Mesenchymal stem cell (in vitro differentiated cells and primary cell): ENCODE results near the gene DUSP8.

Experiments
- DNase-seq: peaks from one replicate; pipeline ENCODE4 v3.0.0-alpha.2; 2013
- H2AFZ ChIP-seq: one replicate; pipeline ENCODE4 v1.6.1; 2013; ENCODE audit warnings: low read depth, mild to moderate bottlenecking, control low read depth, inconsistent platforms, low read length, moderate library complexity
- H2AK5ac ChIP-seq: 2 replicates; pipeline ENCODE4 v1.6.1; 2013; ENCODE audit warnings: low read length, moderate library complexity, mild to moderate bottlenecking, inconsistent platforms; ENCODE audit not compliant: severe bottlenecking
- H2BK120ac ChIP-seq: one replicate; pipeline ENCODE4 v1.6.1; 2013; ENCODE audit warnings: low read depth, mild to moderate bottlenecking, inconsistent platforms, low read length, moderate library complexity
- H2BK12ac ChIP-seq, 2 experiments: one replicate each; pipeline ENCODE4 v1.6.1; 2013; ENCODE audit warnings: inconsistent platforms in 2 of 2, low read length in 2 of 2, mild to moderate bottlenecking in 2 of 2, moderate library complexity in 2 of 2, control low read depth in 1 of 2
- H2BK15ac ChIP-seq: one replicate; pipeline ENCODE4 v1.6.1; 2013; ENCODE audit warnings: mild to moderate bottlenecking, low read depth, inconsistent platforms; ENCODE audit not compliant: poor library complexity, severe bottlenecking
- H2BK5ac ChIP-seq: 2 replicates; pipeline ENCODE4 v1.6.1; 2013; ENCODE audit warnings: low read depth, mild to moderate bottlenecking, low read length, control low read depth, inconsistent platforms; ENCODE audit not compliant: poor library complexity, severe bottlenecking
- H3K14ac ChIP-seq, 2 experiments: one replicate each; pipeline ENCODE4 v1.6.1; 2013; ENCODE audit warnings: inconsistent platforms in 2 of 2, low read length in 2 of 2, control low read depth in 1 of 2, mild to moderate bottlenecking in 1 of 2, moderate library complexity in 1 of 2
- H3K18ac ChIP-seq, 2 experiments: one replicate each; pipeline ENCODE4 v1.6.1; 2013; ENCODE audit warnings: inconsistent platforms in 2 of 2, low read length in 2 of 2, control low read depth in 1 of 2, low read depth in 1 of 2, mild to moderate bottlenecking in 1 of 2
- H3K23ac ChIP-seq, 2 experiments: one replicate each; pipeline ENCODE4 v1.6.1; 2013; ENCODE audit warnings: inconsistent platforms in 2 of 2, low read length in 2 of 2, mild to moderate bottlenecking in 2 of 2, moderate library complexity in 2 of 2, control low read depth in 1 of 2
- H3K27ac ChIP-seq: 2 replicates; pipeline ENCODE4 v1.5.1; 2013; ENCODE audit warnings: mild to moderate bottlenecking, moderate library complexity, low read length, control low read depth, inconsistent platforms; ENCODE audit not compliant: poor library complexity, severe bottlenecking
- H3K27me3 ChIP-seq, 2 experiments: 2 replicates each; pipeline versions ENCODE4 v1.6.1 to v1.7.0; 2013; ENCODE audit warnings: low read length in 2 of 2, mild to moderate bottlenecking in 2 of 2, moderate library complexity in 2 of 2, control low read depth in 1 of 2, inconsistent platforms in 1 of 2; ENCODE audit not compliant: control insufficient read depth in 1 of 2, insufficient read depth in 1 of 2
- H3K36me3 ChIP-seq, 2 experiments: 2 replicates each; pipeline versions ENCODE4 v1.6.1 to v1.7.0; 2013; ENCODE audit warnings: low read length in 2 of 2, control low read depth in 1 of 2, inconsistent platforms in 1 of 2, low read depth in 1 of 2, mild to moderate bottlenecking in 1 of 2; ENCODE audit not compliant: insufficient read depth in 2 of 2, control insufficient read depth in 1 of 2
- H3K4ac ChIP-seq, 2 experiments: one replicate each; pipeline ENCODE4 v1.6.1; 2013; ENCODE audit warnings: inconsistent platforms in 2 of 2, low read length in 2 of 2, mild to moderate bottlenecking in 2 of 2, moderate library complexity in 2 of 2, control low read depth in 1 of 2, low read depth in 1 of 2
- H3K4me1 ChIP-seq: 2 replicates; pipeline ENCODE4 v1.6.1; 2013; ENCODE audit warnings: low read depth, low read length, control low read depth; ENCODE audit not compliant: control insufficient read depth, insufficient read depth
- H3K4me2 ChIP-seq: 2 replicates; pipeline ENCODE4 v1.6.1; 2013; ENCODE audit warnings: low read length, mild to moderate bottlenecking, inconsistent platforms; ENCODE audit not compliant: poor library complexity, severe bottlenecking
- H3K4me3 ChIP-seq, 2 experiments: 2 replicates each; pipeline versions ENCODE4 v1.5.1 to v1.7.0; 2013; ENCODE audit warnings: low read length in 2 of 2, mild to moderate bottlenecking in 2 of 2, control low read depth in 1 of 2, low read depth in 1 of 2; ENCODE audit not compliant: insufficient read depth in 1 of 2
- H3K79me1 ChIP-seq: replicated peaks from 2 replicates; pipeline ENCODE4 v1.6.1; 2013; ENCODE audit warnings: mild to moderate bottlenecking, control low read depth, low read length, inconsistent platforms; ENCODE audit not compliant: poor library complexity, severe bottlenecking
- H3K9ac ChIP-seq: 2 replicates; pipeline ENCODE4 v1.7.0; 2013; ENCODE audit warnings: mild to moderate bottlenecking, low read length, moderate library complexity
- H3K9me3 ChIP-seq: 2 replicates; pipeline ENCODE4 v1.7.0; 2013; ENCODE audit warnings: mild to moderate bottlenecking, low read length; ENCODE audit not compliant: control insufficient read depth
- H4K8ac ChIP-seq: one replicate; pipeline ENCODE4 v1.6.1; 2013; ENCODE audit warnings: inconsistent platforms, mild to moderate bottlenecking, low read length, moderate library complexity
- H4K91ac ChIP-seq: one replicate; pipeline ENCODE4 v1.6.1; 2013; ENCODE audit warnings: mild to moderate bottlenecking, low read length, inconsistent platforms
- WGBS: methylation state at CpG from one replicate; pipeline ENCODE4 v1.1.7; 2013; ENCODE audit warnings: mixed read lengths; 5-methylcytosine and 5-hydroxymethylcytosine counted together

Gene DUSP8

GRCh38 chr11:1518301-1518700 is 53.8 kb downstream of the DUSP8 start:
- no peak overlapping the region for H2BK15ac ChIP-seq
- no peak overlapping the region for H3K4ac ChIP-seq
- H2BK12ac ChIP-seq = no peak overlapping the region
- no peak for DNase-seq
- no peak overlapping the region for H2BK5ac ChIP-seq
- peaks cover 0 to 13% of the 10 kb centered on the region in 2 experiments for H3K36me3 ChIP-seq
- peaks cover 68% of the 10 kb centered on the region for H3K79me1 ChIP-seq
- H3K27me3 ChIP-seq = no peaks in the 10 kb centered on the region
- no peak overlapping the region for H2AK5ac ChIP-seq
- H4K8ac ChIP-seq = no peak overlapping the region
- H3K23ac ChIP-seq = no peak overlapping the region
- H3K9me3 ChIP-seq = no peaks in the 10 kb centered on the region
- H3K4me3 ChIP-seq = peak overlapping the region in 1 of 2 experiments; percentile 23
- no peak overlapping the region for H2BK120ac ChIP-seq
- WGBS = 95% methylated on average over 23 of the region's 23 CpGs
- peaks cover 39% of the 10 kb centered on the region for H3K4me1 ChIP-seq
- H3K27ac ChIP-seq = no peak overlapping the region
- H3K14ac ChIP-seq = no peak overlapping the region
- no peak overlapping the region for H3K9ac ChIP-seq
- H3K18ac ChIP-seq = no peak overlapping the region
- H2AFZ ChIP-seq = no peak overlapping the region
- no peak overlapping the region for H4K91ac ChIP-seq
- H3K4me2 ChIP-seq = no peak overlapping the region

DNA sequence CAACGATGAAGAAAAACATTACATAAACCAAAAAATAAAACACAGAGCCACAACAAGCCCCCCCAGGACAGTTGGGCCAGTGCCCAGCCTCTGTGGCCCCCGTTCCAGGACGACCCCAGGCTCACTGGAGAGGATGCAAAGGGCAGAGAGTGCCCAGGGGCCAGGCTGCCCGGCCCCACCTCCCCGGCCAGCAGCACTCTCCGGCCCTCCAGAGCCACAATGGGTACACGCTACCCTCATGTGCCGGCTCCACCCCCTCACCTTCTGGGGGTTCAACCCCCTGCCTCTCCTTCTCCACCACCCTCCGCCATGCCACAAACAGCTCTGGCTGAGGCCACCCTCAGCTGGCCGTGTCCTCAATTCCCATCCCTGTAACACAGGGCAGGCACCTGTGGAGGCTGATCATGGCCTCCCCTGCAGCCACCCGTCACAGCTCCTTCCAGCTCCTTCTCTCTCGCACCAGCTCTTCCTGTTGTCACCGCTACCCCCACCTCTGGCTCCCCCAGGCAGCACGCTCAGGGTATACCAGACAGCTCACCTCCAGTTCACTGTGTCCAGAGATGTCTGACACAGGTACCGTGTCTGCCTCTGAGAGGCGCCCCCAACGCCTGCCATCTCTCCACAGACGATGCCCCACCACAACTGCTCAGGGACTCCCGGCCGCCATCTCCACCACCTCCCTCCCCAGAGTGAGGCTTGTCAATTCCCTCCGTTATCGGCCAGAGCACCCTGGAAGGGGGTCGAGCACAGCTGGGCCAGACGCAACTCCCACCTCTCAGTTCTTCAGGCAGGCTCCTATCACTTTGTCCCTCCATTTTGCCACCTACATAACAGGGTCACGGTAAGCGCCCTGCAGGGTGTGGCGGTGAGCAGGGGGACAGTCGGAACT is 54.7 kb downstream of the DUSP8 start:
- H3K23ac ChIP-seq = no peak overlapping the region
- H3K4me3 ChIP-seq = no peak overlapping the region
- H3K4me2 ChIP-seq = no peak overlapping the region
- H4K8ac ChIP-seq = no peak overlapping the region
- H3K27me3 ChIP-seq = no peaks in the 10 kb centered on the region
- H3K9ac ChIP-seq = no peak overlapping the region
- H2BK5ac ChIP-seq = no peak overlapping the region
- H3K27ac ChIP-seq = no peak overlapping the region
- H2BK15ac ChIP-seq = no peak overlapping the region
- no peak overlapping the region for H2BK120ac ChIP-seq
- no peak overlapping the region for H3K4ac ChIP-seq
- no peak overlapping the region for H4K91ac ChIP-seq
- H3K18ac ChIP-seq = no peak overlapping the region
- H2AK5ac ChIP-seq = no peak overlapping the region
- H3K79me1 ChIP-seq = peaks cover 64% of the 10 kb centered on the region
- H3K4me1 ChIP-seq = peaks cover 39% of the 10 kb centered on the region
- no peak overlapping the region for H2BK12ac ChIP-seq
- 90% methylated on average over 28 of the region's 28 CpGs for WGBS
- no peaks in the 10 kb centered on the region for H3K9me3 ChIP-seq
- H2AFZ ChIP-seq = no peak overlapping the region
- peaks cover 0 to 13% of the 10 kb centered on the region in 2 experiments for H3K36me3 ChIP-seq
- H3K14ac ChIP-seq = no peak overlapping the region
- no peak for DNase-seq

DNA sequence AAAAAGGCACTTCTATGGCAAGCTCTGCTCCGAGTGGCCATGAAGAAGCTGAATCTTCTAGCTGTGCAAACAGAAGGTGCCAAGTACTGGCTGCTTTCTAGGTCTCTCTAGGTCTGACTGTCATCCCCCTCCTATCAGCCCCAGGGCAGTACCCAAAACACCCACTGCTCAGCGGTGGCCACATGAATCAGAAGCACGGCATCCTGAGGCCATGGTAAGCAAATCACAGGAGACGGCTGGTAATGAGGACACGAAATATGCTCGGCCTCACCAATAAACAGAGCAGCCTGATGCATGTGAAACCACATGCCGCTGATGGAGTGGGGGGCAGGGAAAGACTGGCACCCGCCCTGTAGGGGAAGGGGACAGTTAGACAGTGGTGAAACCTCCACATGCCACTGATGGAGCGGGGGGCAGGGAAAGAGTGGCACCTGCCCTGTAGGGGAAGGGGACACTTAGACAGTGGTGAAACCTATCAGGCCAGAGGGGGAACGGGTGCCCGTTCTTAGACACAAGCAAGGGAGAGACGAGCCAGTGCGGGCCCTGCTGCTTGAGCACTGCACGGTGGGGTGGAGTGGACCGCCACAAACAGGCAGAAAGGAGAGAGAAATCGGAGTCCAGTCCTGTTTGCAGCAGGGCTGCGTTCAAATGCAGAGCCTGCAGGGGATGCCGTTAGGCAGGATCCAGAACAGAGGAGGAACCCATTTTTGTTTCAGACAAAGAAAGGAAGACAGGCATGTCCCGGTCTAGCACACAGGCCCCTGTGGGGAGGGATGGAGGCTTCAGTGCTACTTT is 55.6 kb downstream of the DUSP8 start:
- Histone ChIP-seq H3K9me3 (no peaks in the 10 kb centered on the region), H2AK5ac (no peak overlapping the region), H3K4me2 (no peak overlapping the region), H3K23ac (no peak overlapping the region), H2BK120ac (no peak overlapping the region), H3K14ac (no peak overlapping the region), H2BK15ac (no peak overlapping the region), H4K91ac (peak overlapping the region; percentile 15), H3K4ac (no peak overlapping the region), H3K27ac (no peak overlapping the region), H2BK5ac (no peak overlapping the region), H3K36me3 (peaks cover 0 to 11% of the 10 kb centered on the region in 2 experiments), H3K79me1 (peaks cover 64% of the 10 kb centered on the region), H4K8ac (no peak overlapping the region), H2BK12ac (no peak overlapping the region), H3K4me1 (peaks cover 39% of the 10 kb centered on the region), H3K4me3 (no peak overlapping the region), H3K9ac (no peak overlapping the region), H3K18ac (no peak overlapping the region), H2AFZ (no peak overlapping the region), H3K27me3 (no peaks in the 10 kb centered on the region)
- 83% methylated on average over 18 of the region's 19 CpGs for WGBS
- DNase-seq = peak; percentile 8
